Rectal smooth muscle tissue (tissue), 1 donor: ENCODE measurements around the gene REG3A.

ENCODE experiments used
- H3K27ac ChIP-seq: one replicate; pipeline ENCODE4 v1.7.0; 2013; ENCODE audit warnings: low read depth, low read length, inconsistent platforms
- H3K27me3 ChIP-seq: one replicate; pipeline ENCODE4 v1.7.0; 2013; ENCODE audit warnings: low read length; ENCODE audit not compliant: control insufficient read depth, insufficient read depth
- H3K36me3 ChIP-seq: one replicate; pipeline ENCODE4 v1.7.0; 2013; ENCODE audit warnings: low read length; ENCODE audit not compliant: control insufficient read depth, insufficient read depth
- H3K4me1 ChIP-seq: one replicate; pipeline ENCODE4 v1.7.0; 2013; ENCODE audit warnings: low read length; ENCODE audit not compliant: control insufficient read depth, insufficient read depth
- H3K4me3 ChIP-seq: one replicate; pipeline ENCODE4 v1.7.0; 2013; ENCODE audit warnings: low read length
- H3K9ac ChIP-seq: one replicate; pipeline ENCODE4 v1.7.0; 2013; ENCODE audit warnings: low read length

Gene REG3A

DNA sequence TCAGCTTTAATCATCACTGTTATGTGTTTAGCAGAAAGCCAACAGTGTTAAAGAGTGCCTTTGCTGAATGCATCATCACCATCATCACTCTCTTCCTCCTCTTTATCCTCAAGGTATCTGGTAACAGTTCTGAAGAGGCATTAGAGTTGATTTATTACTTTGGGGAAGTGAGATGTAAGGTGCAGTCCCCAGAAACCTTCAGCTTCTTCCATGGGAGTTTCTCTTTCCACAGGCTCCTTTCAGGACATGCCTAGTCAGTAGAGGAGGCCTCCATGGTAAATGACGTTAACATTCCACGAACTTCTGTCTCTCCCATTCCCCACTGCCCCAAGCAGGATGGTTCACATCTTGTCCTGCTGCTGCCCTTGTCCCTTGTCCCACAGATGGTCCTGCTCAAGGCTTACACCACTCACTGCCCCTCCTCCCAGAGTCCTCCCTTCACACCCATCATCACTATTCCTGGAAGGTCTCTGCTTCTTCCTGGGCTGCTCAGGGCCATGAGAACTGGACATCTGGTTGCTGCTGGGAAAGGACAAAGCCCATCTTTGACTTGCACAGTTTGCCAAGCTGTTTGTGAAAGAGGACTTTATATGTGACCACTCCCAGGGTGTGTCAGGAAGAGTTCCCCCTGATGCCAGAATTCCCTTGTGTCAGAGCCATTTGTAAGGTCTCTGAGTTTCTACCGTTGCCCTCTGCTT, 44.6 kb downstream of the REG3A start:
- no peak overlapping the region for H3K4me3 ChIP-seq
- H3K27ac ChIP-seq = no peak overlapping the region
- H3K4me1 ChIP-seq = no peaks in the 10 kb centered on the region
- H3K27me3 ChIP-seq = no peaks in the 10 kb centered on the region
- H3K9ac ChIP-seq = no peak overlapping the region
- no peaks in the 10 kb centered on the region for H3K36me3 ChIP-seq

DNA sequence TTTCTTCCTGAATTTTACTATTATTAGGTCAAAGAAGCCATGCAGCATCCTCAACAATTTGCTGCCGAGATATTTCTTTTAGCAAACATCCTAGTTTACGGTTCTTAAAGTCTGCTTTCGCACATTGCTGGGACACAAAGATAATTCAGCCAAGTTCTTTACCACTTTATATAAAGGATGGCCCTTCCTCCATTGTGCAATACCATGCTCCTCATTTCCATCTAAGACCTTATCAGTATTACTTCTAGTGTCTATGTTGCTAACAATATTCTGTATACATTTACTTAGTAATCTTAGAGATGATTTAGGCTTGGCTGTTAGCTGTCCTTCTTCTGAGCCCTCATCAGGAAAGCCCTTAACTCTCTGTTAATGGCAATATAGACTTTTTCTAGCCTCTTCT, 47.3 kb downstream of the REG3A start:
- Histone ChIP-seq H3K9ac (no peak overlapping the region), H3K4me1 (no peaks in the 10 kb centered on the region), H3K36me3 (no peaks in the 10 kb centered on the region), H3K27me3 (no peaks in the 10 kb centered on the region), H3K27ac (no peak overlapping the region), H3K4me3 (no peak overlapping the region)
